ENCODE results near the gene C1orf74.
A peak's percentile ranks its signal among the peaks of the same experiment; 100 is the strongest.

The C1orf74 gene

GRCh38 chr1:209741889-209742288 is 42.5 kb downstream of the C1orf74 start:
- Mint-ChIP-seq H3K9me3 (no peaks in the 10 kb centered on the region), H3K4me3 (no peak overlapping the region), H3K36me3 (ENCODE audit: insufficient read depth) (peaks cover 4% of the 10 kb centered on the region), H3K27me3 (peaks cover 0 to 6% of the 10 kb centered on the region in 2 donors), H3K4me1 (ENCODE audit: low read depth in 2 of 2) (peaks cover 3 to 7% of the 10 kb centered on the region in 2 donors), H3K27ac (peak overlapping the region in 1 of 2 donors; percentile 57)
- no peak for ATAC-seq (replicated peaks)
- no peak for DNase-seq

- DNase-seq, result no peak
- Mint-ChIP-seq H3K36me3 (ENCODE audit: insufficient read depth) (peaks cover 4% of the 10 kb centered on the region), H3K4me1 (ENCODE audit: low read depth in 2 of 2) (peaks cover 3 to 7% of the 10 kb centered on the region in 2 donors), H3K4me3 (no peak overlapping the region), H3K27ac (no peak overlapping the region), H3K9me3 (no peaks in the 10 kb centered on the region), H3K27me3 (peaks cover 0 to 6% of the 10 kb centered on the region in 2 donors)
- no peak for ATAC-seq (replicated peaks)
Observed at GRCh38 chr1:209741193-209741592, 43.2 kb downstream of the C1orf74 start.

DNA sequence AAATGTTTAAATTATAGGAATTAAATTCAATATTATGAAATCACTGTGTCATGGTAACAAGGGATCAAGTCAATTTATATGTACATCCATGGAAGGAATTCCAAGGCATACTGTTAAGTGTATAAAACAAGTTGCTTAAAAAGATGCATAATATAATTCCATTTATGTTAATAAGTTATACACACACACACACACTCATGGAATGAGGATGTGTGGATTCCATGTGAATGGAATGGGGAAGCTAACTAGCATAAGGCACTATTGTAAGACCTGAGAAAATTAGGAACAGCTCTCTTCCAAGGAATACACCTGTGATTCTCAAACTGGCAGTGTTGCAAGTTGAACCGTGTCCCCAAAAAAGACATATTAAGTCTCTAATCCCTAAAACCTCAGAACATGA is 46.1 kb downstream of the C1orf74 start:
- H3K27ac Mint-ChIP-seq, result no peak overlapping the region
- H3K9me3 Mint-ChIP-seq, result no peaks in the 10 kb centered on the region
- H3K4me3 Mint-ChIP-seq, result no peak overlapping the region
- H3K4me1 Mint-ChIP-seq (ENCODE audit: low read depth in 2 of 2), result peaks cover 3 to 7% of the 10 kb centered on the region in 2 donors
- no peak for ATAC-seq (replicated peaks)
- no peak for DNase-seq
- H3K27me3 Mint-ChIP-seq, result peaks cover 0 to 6% of the 10 kb centered on the region in 2 donors
- peaks cover 4% of the 10 kb centered on the region for H3K36me3 Mint-ChIP-seq (ENCODE audit: insufficient read depth)

DNA sequence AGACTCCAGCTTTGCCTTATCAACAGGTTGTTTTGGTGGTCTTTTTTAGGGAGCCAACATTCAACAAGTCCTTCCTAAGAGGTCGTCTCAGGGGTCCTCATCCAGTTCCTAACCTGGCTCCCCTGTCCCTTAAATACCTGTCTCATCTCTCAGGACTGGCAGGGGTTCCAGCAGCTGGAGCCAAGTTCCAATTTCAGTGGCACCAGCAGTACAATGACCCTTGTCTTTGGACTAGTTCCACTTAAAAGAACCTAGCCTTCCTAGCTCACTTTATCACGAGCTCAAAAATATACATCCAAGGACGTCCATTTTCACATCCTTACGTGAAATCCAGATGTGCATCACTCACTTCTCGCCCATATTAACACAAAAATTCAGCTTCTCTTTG is 47.2 kb downstream of the C1orf74 start:
- Mint-ChIP-seq H3K36me3 (ENCODE audit: insufficient read depth) (peaks cover 4% of the 10 kb centered on the region), H3K27ac (peak overlapping the region in 1 of 2 donors; percentile 29), H3K4me3 (no peak overlapping the region), H3K9me3 (no peaks in the 10 kb centered on the region), H3K27me3 (peaks cover 0 to 6% of the 10 kb centered on the region in 2 donors), H3K4me1 (ENCODE audit: low read depth in 2 of 2) (peaks cover 3 to 4% of the 10 kb centered on the region in 2 donors)
- no peak for ATAC-seq (replicated peaks)
- no peak for DNase-seq

GRCh38 chr1:209736490-209737117 is 47.8 kb downstream of the C1orf74 start:
- ATAC-seq (replicated peaks), result no peak
- no peak overlapping the region for H3K4me3 Mint-ChIP-seq
- H3K4me1 Mint-ChIP-seq (ENCODE audit: low read depth in 2 of 2), result peaks cover 0 to under 1% of the 10 kb centered on the region in 2 donors
- H3K27me3 Mint-ChIP-seq, result peaks cover 0 to 6% of the 10 kb centered on the region in 2 donors
- peak overlapping the region in 1 of 2 donors; percentile 29 for H3K27ac Mint-ChIP-seq
- no peak for DNase-seq
- no peaks in the 10 kb centered on the region for H3K9me3 Mint-ChIP-seq
- H3K36me3 Mint-ChIP-seq (ENCODE audit: insufficient read depth), result peaks cover 4% of the 10 kb centered on the region

DNA sequence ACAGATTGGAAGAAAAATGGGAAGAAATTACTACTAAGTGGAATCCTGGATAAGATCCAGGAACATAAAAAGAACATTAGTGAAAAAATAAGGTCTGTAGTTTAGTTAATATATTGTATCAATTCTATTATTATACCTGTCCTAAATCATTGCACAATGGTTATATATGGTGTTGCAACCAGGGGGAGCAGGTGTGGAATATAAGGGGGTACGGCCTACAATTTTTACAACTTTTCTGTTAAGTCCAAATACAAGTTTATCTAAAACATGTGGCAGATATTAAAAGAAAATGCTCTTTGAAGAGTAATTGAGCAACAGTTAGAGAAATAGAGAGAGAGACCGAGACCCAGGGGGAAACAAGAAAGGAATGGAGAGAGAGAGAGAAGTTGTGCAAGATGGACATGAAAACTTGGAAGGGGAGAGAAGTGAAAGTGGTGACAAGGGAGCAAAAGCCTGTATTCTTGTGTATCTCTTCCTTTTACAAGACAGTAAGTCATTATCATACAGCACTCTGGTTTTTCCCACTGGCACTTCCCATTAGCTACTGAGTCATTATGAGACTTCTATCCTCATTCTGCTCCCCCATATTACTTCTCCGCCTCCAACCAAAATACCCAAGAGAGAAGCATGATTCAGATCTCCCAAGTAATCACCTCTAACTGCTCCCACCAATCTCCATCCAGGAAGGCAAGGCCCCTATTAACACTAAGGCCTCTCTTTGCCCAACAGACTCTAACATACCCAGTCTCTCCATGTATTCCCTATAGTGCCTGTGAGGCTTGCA is 50.8 kb downstream of the C1orf74 start:
- Mint-ChIP-seq H3K4me3 (no peak overlapping the region), H3K36me3 (ENCODE audit: insufficient read depth) (no peaks in the 10 kb centered on the region), H3K9me3 (no peaks in the 10 kb centered on the region), H3K27ac (no peak overlapping the region), H3K27me3 (peaks cover 0 to 6% of the 10 kb centered on the region in 2 donors), H3K4me1 (ENCODE audit: low read depth in 2 of 2) (no peaks in the 10 kb centered on the region)
- ATAC-seq (replicated peaks) (no peak), DNase-seq (no peak)

DNA sequence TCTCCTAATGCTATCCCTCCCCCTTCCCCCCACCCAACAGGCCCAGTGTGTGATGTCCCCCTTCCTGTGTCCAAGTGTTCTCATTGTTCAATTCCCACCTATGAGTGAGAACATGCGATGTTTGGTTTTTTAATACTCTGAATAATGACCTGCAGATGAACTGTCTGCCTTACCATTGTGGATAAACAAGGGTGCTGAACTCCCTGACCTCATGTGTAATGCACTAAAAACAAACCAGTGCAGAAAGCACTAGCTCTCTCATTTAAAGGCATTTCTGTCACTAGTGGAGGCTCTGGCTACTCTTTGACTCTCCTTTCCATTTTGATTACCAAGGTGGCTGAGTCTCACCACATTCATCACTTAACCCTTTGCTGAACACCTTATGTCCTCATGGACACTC is 51.6 kb downstream of the C1orf74 start:
- Mint-ChIP-seq H3K4me3 (no peak overlapping the region), H3K27me3 (peaks cover 0 to 6% of the 10 kb centered on the region in 2 donors), H3K4me1 (ENCODE audit: low read depth in 2 of 2) (no peaks in the 10 kb centered on the region), H3K36me3 (ENCODE audit: insufficient read depth) (no peaks in the 10 kb centered on the region), H3K9me3 (no peaks in the 10 kb centered on the region), H3K27ac (no peak overlapping the region)
- ATAC-seq (replicated peaks) (no peak), DNase-seq (no peak)

DNA sequence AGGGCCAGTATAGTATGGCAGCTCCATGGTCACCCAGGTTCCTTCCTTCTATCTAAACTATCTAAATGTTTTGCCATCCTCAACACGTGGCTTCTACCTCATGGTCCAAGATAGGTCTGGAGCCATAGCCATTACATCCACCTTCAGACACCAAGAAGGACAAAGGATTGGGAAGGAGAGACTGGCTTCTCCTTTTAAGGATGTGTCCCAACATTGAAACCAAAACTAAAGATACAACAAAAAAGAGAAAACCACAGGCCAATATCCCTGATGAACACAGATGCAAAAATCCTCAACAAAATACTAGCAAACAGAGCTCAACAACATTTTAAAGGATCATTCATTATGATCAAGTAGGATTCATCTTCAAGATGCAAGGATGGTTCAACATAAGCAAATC is 54.9 kb downstream of the C1orf74 start:
- DNase-seq (no peak), ATAC-seq (replicated peaks) (no peak)
- Mint-ChIP-seq H3K36me3 (ENCODE audit: insufficient read depth) (no peaks in the 10 kb centered on the region), H3K27me3 (no peaks in the 10 kb centered on the region), H3K4me1 (ENCODE audit: low read depth in 2 of 2) (peaks cover 2 to 3% of the 10 kb centered on the region in 2 donors), H3K4me3 (no peak overlapping the region), H3K9me3 (no peaks in the 10 kb centered on the region), H3K27ac (no peak overlapping the region)
